Peyer's patch (tissue), 4 donors: ENCODE measurements around the gene SPATA31A3. TPM values are rescaled to one million over a fixed set of nuclear protein-coding genes. Genes with fewer than 3 reads are reported as not detected.
A peak's percentile ranks its signal among the peaks of the same experiment; 100 is the strongest.
"Not testable (repeated sequence)": the region's sequence is repeated elsewhere in the genome, so short reads cannot be mapped to it uniquely, and the experiment has no call there.

ENCODE experiments used
- DNase-seq, 3 donors: peaks; one replicate each; pipeline ENCODE4 v3.0.0-alpha.2; 2017 to 2019
- H3K27ac ChIP-seq, 4 donors: fragments of 200-600 bp; sonication (generic); one replicate each; pipeline ENCODE4 v1.5.1; 2016 to 2019
- H3K27me3 ChIP-seq, 2 donors: fragments of 200-600 bp; sonication (generic); one replicate each; pipeline ENCODE4 v1.5.1; 2019
- H3K36me3 ChIP-seq, 3 donors: fragments of 200-600 bp; sonication (generic); one replicate each; pipeline ENCODE4 v1.5.1; 2016 to 2019
- H3K4me1 ChIP-seq, 4 donors: fragments of 200-600 bp; sonication (generic); one replicate each; pipeline ENCODE4 v1.5.1; 2016 to 2019
- H3K4me3 ChIP-seq, 4 donors: fragments of 200-600 bp; sonication (generic); 1 replicate in 3 of 4; 2 replicates in 1 of 4; pipeline ENCODE4 v1.5.1; 2016 to 2019; ENCODE audit warnings: mild to moderate bottlenecking in 1 of 4
- H3K9me3 ChIP-seq, 4 donors: fragments of 200-600 bp; sonication (generic); one replicate each; pipeline ENCODE4 v1.5.1; 2016 to 2019; ENCODE audit warnings: mild to moderate bottlenecking in 1 of 4
- small RNA-seq, 2 donors: library from RNA; depleted of rRNA; stranded (forward); fragments of <200 nt; gene quantifications; one replicate each; pipeline ENCODE3, GENCODE V24; 2016
- total RNA-seq, 4 donors: library from RNA; depleted of rRNA; stranded (reverse); fragments of >200 nt; gene quantifications; one replicate each; pipeline ENCODE4 v1.1.0, GENCODE V29; 2016

SPATA31A3 gene
- not detected for total RNA-seq

DNA sequence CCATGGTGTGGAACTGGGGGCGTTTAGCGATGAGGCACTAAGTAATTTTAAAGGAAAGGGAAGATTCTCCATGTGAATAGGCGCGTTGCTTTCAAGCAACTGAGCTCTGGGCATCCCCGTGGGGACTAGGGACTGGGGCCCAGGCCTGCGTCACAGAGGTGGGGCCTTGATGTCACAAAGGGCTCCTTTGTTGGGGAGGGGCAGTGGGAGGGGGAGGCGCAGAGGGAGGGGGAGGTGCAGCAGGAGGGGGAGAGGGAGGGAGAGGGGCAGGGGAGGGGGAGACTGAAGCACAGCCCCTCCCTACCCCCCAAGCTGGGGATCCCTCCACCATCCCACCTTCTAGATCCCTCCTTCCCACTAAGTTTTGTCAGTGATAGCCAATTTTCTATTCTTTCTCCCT is at the start of gene SPATA31A3:
TSS of gene SPATA31A3 (minus strand) at position 101 of the 400 bp plus-strand sequence. CDS start at position 72, 29 bp downstream.
- not testable (repeated sequence) for H3K27me3 ChIP-seq, H3K27ac ChIP-seq, DNase-seq, H3K36me3 ChIP-seq, H3K9me3 ChIP-seq, H3K4me1 ChIP-seq, H3K4me3 ChIP-seq

- H3K36me3 ChIP-seq, H3K27me3 ChIP-seq, H3K27ac ChIP-seq, H3K4me1 ChIP-seq, DNase-seq, H3K4me3 ChIP-seq, H3K9me3 ChIP-seq: not testable (repeated sequence)
These were observed 39.8 kb downstream of the SPATA31A3 start for GRCh38 chr9:66952576-66952975.

DNA sequence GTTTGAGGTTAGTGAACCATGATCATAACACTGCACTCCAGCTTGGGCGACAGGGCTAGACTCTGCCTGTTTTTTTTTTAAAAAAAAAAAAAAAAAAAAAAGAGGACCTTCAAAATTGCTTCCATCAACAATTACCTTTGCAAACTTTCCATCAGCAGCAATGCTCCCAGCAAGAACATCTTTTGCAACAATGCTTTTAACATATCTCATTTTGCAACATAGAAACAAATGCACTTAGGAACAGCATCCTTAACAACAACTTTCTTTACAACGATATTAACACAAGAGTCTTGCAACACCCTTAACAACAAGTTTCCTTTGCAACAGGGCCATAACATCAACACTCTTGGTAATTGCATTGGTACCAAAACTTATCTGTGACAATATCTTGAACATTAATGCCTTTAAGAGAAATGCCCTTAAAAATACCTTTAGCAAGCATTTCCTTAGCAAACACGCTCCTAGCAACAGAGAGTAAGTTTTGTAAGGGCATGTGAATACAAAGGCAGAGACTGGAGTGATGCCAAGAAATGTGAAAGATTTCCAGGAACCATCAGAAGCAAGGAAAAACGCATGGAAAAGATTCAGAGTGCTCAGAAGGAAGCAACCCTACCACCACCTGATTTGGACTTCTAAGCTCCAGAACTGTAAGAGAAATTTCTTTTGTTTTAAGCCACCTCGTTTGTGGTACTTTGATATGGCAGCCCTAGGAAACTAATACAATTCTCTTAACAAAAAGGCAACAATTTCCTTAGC is 49.8 kb downstream of the SPATA31A3 start:
- not testable (repeated sequence) for H3K27me3 ChIP-seq, DNase-seq, H3K27ac ChIP-seq, H3K36me3 ChIP-seq, H3K9me3 ChIP-seq, H3K4me3 ChIP-seq, H3K4me1 ChIP-seq

GRCh38 chr9:66939878-66940830 is 52.2 kb downstream of the SPATA31A3 start:
- not testable (repeated sequence) for H3K9me3 ChIP-seq, H3K27me3 ChIP-seq, DNase-seq, H3K4me1 ChIP-seq, H3K27ac ChIP-seq, H3K36me3 ChIP-seq, H3K4me3 ChIP-seq

DNA sequence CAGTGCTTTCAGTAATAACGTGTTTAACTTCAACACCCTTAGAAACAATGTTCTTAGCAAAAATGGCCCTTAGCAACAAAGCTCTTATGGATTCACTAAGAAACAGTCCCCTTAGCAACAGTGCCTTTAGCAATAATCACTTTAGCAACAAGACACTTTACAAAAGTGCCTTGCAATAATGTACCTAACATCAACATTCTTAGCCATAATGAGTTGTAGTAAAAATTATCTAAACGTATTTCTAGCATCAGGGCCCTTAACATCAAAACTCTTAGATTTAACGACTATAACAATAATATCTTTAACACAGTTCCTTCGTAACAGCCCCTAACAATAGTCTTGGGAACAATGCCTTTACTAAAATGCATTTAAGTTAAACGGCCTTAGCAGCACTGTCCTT is 54.0 kb downstream of the SPATA31A3 start:
- H3K27ac ChIP-seq = peak overlapping the region in 1 of 4 donors; percentile 35
- not testable (repeated sequence) for H3K9me3 ChIP-seq, H3K4me3 ChIP-seq, H3K27me3 ChIP-seq, H3K36me3 ChIP-seq, DNase-seq, H3K4me1 ChIP-seq

- not testable (repeated sequence) for H3K9me3 ChIP-seq, H3K27me3 ChIP-seq, H3K4me1 ChIP-seq, H3K36me3 ChIP-seq, H3K4me3 ChIP-seq, DNase-seq, H3K27ac ChIP-seq
These were observed 54.7 kb downstream of the SPATA31A3 start for GRCh38 chr9:66937662-66938061.

Small RNA genes within 50 kb of the gene (small RNA-seq; reads per million reads assigned to genes)
- 0 reads per million in 2 donors for gene AL353770.1
- 0 reads per million in 2 donors for gene AL353770.2

Other genes with a start within 250 kb of the SPATA31A3 start
- 1 to 10 TPM in 3 of 4 donors, not detected in 1; 1.7 to 4.9 (median 3.9) TPM for gene ZNF658, start 91.8 kb downstream of the SPATA31A3 start, total RNA-seq